ENCODE results near the gene LAIR1.

- TF ChIP-seq, protein P1, sequence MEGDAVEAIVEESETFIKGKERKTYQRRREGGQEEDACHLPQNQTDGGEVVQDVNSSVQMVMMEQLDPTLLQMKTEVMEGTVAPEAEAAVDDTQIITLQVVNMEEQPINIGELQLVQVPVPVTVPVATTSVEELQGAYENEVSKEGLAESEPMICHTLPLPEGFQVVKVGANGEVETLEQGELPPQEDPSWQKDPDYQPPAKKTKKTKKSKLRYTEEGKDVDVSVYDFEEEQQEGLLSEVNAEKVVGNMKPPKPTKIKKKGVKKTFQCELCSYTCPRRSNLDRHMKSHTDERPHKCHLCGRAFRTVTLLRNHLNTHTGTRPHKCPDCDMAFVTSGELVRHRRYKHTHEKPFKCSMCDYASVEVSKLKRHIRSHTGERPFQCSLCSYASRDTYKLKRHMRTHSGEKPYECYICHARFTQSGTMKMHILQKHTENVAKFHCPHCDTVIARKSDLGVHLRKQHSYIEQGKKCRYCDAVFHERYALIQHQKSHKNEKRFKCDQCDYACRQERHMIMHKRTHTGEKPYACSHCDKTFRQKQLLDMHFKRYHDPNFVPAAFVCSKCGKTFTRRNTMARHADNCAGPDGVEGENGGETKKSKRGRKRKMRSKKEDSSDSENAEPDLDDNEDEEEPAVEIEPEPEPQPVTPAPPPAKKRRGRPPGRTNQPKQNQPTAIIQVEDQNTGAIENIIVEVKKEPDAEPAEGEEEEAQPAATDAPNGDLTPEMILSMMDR (conservative IDR thresholded peaks at IDR 0.05; ENCODE audit: low read length) = no peak
- no peak for TF ChIP-seq EZH2phosphoT487 (IDR thresholded peaks at IDR 0.05; ENCODE audit: borderline replicate concordance, low read depth, low read length)
These were observed 12.0 kb upstream of the LAIR1 start for GRCh38 chr19:54376610-54377285.
